NCI-H2029 (cell line): ENCODE results near the gene MMP24.

Experiments
- DNase-seq: peaks from one replicate; lab custom pipeline; 2025; lab: John Stamatoyannopoulos, UW

MMP24 gene

GRCh38 chr20:35279040-35279439, 52.5 kb downstream of the MMP24 start:
- DNase-seq, result no peak

DNA sequence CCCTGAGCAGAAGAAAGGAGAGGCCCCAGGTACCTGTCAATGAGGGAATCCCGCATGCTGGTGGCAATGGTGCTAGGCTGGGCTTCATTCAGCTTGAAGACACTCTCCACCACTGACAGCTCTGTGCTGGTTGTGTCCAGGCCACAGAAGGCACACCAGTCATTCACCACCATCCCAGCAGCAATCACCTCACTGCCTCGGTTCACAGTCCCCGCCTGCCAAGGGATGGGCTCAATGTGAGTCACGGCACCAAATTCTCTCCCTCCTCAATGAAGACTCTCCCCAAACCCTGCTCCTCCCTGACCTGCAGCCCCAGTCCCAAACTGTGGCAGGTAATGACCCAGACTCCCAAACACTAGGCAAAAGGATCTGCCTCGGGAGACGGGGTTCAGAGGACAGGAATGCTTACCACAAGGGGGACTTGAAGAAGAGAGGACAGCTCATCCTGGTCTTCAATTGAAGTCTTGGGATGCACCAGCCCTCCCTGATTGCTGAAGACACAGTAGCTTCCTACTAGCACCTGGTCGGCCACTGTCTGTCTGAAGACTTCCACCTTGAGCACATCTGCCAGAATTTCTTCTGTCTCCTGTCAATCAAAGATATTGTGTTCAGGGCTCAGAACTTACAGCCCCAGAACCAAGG, 53.2 kb downstream of the MMP24 start:
- no peak for DNase-seq

DNA sequence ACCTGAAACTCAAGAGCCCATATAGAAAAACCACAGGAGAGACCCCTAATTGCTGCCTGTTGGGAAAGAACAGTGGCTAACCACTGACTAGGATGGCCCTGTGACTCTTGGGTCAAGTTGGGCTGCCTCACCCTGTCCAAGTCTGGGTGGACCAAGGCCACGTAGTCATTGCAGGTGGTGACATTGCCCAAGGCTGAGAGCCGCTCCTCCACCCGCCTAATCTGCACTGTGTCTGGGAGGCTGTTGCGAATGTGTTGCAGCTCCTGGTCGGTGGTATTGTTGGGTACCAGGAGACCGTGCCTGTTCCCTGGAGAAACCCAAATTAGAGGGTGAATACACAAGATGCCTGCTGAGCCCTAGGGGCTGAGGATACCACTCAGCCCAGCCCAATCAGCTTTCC, 54.0 kb downstream of the MMP24 start:
- DNase-seq, result no peak

DNA sequence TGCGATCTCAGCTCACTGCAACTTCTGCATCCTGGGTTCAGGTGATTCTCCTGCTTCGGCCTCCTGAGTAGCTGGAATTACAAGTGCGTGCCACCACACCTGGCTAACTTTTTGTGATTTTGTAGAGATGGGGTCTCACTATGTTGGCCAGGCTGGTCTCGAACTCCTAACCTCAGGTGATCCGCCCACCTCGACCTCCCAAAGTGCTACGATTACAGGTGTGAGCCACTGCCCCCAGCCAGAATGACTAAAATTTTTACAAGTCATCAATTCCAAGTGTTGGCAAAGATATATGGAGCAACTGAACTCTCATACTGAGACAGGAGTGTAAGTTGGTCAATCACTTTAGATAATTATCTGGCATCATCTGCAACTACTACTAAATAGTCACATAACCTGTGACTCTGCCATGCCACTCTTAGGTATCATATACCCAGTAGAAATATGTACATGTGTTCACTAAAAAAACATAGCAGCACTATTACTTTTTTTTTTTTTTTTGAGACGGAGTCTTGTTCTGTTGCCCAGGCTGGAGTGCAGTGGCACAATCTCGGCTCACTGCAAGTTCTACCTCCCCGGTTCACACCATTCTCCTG, 55.1 kb downstream of the MMP24 start:
- DNase-seq, result no peak

- DNase-seq, result no peak
Observed at GRCh38 chr20:35283441-35284266, 57.2 kb downstream of the MMP24 start.

GRCh38 chr20:35284267-35284991, 57.9 kb downstream of the MMP24 start, which contains the start of gene EIF6:
EIF6 (minus strand) TSS chr20:35284772; CDS start chr20:35284487, 285 bp downstream.
- DNase-seq, result peak; percentile 86

DNA sequence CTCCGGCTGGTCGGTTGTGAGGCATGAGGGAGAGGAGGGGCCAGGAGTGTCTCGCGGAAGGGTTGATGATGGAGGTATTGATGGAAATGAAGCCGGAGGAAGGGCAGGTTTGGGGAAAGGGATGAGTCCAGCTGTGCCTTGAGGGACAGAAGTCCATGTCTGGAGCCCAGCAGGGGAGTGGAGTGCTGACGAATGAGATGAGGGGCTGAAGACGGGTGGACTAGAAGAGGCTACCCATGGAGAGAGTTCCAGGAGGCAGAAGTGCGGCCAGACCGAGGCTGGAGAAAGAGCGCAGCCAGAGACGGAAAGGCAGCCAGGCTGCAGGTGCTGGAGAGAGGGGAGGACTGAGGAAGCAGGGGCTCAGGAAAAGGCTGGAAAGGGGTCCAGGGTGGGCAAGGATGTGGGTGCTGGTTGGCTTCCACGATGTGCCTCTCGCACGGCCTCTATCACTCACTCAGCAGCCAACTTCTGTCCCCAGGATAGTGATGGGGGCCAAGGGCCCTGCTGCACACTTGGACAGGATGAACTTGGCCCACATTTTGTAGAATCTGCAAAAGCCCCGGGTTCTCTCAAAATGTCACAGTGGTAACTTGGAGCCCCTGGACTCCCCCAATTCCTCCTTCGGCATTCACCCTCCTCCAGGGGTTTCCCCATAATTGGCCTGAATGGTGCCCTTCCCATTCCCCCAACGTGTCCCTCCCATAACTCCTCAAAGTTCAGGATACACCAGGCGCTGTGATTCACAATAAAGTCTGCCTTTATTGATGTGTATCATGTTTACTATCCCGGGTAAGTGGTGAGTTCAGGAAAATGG, 58.7 kb downstream of the MMP24 start:
- no peak for DNase-seq

- no peak for DNase-seq
Observed at GRCh38 chr20:35285806-35286076, 59.3 kb downstream of the MMP24 start.

- DNase-seq, result no peak
Observed at GRCh38 chr20:35286077-35286898, 59.8 kb downstream of the MMP24 start.

DNA sequence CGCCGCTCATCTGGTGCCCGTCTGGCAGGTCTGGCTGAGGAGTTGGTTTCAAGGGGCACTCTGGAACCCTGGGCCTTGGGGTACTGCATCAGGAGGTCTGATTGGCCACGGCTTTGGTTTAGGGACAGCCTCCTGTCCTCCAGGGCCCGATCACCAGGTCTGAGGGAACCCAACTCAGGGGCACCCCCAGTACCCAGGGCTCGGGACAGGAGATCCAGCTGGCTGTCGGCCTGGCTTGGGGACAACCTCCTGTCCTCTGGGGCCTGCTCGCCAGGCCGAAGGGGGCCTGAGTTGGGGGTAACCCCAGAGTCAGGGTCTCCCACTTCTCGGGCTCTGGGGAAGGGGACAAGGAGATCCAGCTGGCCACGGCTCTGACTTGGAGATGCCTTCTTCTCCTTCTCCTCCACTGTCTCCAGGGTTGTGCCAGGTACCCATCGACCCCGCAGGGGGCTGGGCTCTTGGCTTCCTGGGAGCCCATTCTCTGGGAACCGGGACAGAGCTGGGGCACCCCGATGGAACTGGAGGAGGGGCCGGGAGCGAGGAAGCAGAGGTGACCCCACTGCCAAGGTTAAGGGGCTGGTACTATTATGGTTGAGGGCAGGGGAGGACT, 60.5 kb downstream of the MMP24 start:
- no peak for DNase-seq

- no peak for DNase-seq
Observed at GRCh38 chr20:35287509-35288324, 61.2 kb downstream of the MMP24 start.

- DNase-seq, result no peak
Observed at GRCh38 chr20:35288325-35289060, 62.0 kb downstream of the MMP24 start.

DNA sequence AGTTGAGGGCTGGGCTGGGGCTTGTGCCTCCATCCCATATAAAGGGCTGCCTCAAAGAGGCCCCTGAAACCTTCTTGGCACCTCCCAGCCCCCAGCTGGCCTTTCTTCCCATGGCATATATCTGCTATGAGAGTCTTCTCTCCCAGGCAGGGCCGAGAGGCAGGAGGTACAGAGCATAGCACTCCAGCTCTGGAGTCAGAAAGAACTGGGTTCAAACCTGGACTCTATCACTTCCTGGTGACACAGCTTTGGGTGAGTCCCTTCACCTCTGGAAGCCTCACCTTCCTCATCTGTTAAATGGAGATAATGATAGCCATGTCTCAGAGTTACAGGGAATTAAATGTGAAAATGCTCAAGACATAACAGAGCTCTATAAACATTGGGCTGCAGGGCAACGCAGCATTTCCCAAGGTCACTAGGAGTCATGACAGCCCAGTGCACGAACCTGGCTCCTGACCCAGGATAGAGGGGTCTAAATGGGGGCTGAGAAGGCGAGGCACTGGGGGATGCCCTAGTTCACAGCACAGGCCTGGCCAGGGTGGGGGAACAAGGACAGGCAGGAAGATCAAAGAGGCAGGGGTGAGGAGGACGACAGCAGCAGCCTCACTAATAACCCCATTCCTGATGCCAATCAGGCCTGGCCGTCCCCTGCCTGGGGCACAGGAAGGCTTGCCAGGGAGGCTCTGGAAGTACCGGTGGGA, 63.8 kb downstream of the MMP24 start:
- no peak for DNase-seq

GRCh38 chr20:35290887-35291417, 64.5 kb downstream of the MMP24 start:
- DNase-seq, result no peak

- no peak for DNase-seq
Observed at GRCh38 chr20:35291654-35292503, 65.4 kb downstream of the MMP24 start, which contains the start of gene FAM83C. FAM83C (minus strand) TSS chr20:35292425; CDS start chr20:35292304, 121 bp downstream.

- no peak for DNase-seq
Observed at GRCh38 chr20:35292504-35293285, 66.2 kb downstream of the MMP24 start.
